Tibial artery (tissue), 4 donors: ENCODE data around the gene PELO.

Experiments used
- DNase-seq, 2 donors: peaks; one replicate each; pipeline ENCODE4 v3.0.0-alpha.2; 2019
- H3K27ac ChIP-seq, 2 donors: fragments of 200-600 bp; sonication (generic) in 1 of 2; 1 replicate in 1 of 2; 2 replicates in 1 of 2; pipeline ENCODE4 v1.5.1; 2018 to 2019; ENCODE audit warnings: mild to moderate bottlenecking in 1 of 2
- H3K27me3 ChIP-seq, 2 donors: fragments of 200-600 bp; sonication (generic) in 1 of 2; one replicate each; pipeline versions ENCODE4 v1.5.1 to v1.6.0; 2016 to 2019
- H3K36me3 ChIP-seq, 3 donors: fragments of 200-600 bp; sonication (generic) in 2 of 3; one replicate each; pipeline ENCODE4 v1.5.1; 2016 to 2019; ENCODE audit warnings: mild to moderate bottlenecking in 2 of 3
- H3K4me1 ChIP-seq, 4 donors: fragments of 200-600 bp; sonication (generic) in 2 of 4; 1 replicate in 3 of 4; 2 replicates in 1 of 4; pipeline ENCODE4 v1.5.1; 2016 to 2019
- H3K4me3 ChIP-seq, 2 donors: fragments of 200-600 bp; sonication (generic) in 1 of 2; 1 replicate in 1 of 2; 2 replicates in 1 of 2; pipeline ENCODE4 v1.5.1; 2018 to 2019; ENCODE audit warnings: mild to moderate bottlenecking in 2 of 2
- H3K9me3 ChIP-seq, 3 donors: fragments of 200-600 bp; sonication (generic) in 1 of 3; one replicate each; pipeline ENCODE4 v1.5.1; 2016 to 2019
- intact Hi-C: fragments of 100-400 bp; cut with DNase I; formaldehyde crosslinking; loops from one replicate; pipeline ENCODE4 v1.15.0; 2023; ENCODE audit warnings: low total_unique reads
- TF ChIP-seq, protein P1 (sequence below), 2 experiments: fragments of 200-600 bp in 1 of 2; fragments of 450-650 bp in 1 of 2; IDR thresholded peaks; one replicate each; pipeline ENCODE4 v1.5.1; 2017 to 2019; ENCODE audit warnings: antibody characterized with exemption in 2 of 2, mild to moderate bottlenecking in 1 of 2, moderate library complexity in 1 of 2

The PELO gene

GRCh38 chr5:52772668-52773067 is 15.0 kb upstream of the PELO start:
- H3K4me1 ChIP-seq = peaks cover 0 to 8% (median 0%) of the 10 kb centered on the region in 4 donors
- H3K36me3 ChIP-seq = no peaks in the 10 kb centered on the region
- H3K9me3 ChIP-seq = no peaks in the 10 kb centered on the region
- intact Hi-C loops = no loop called here
- no peak overlapping the region for H3K4me3 ChIP-seq
- no peak for DNase-seq
- no peaks in the 10 kb centered on the region for H3K27me3 ChIP-seq
- TF ChIP-seq, protein P1, sequence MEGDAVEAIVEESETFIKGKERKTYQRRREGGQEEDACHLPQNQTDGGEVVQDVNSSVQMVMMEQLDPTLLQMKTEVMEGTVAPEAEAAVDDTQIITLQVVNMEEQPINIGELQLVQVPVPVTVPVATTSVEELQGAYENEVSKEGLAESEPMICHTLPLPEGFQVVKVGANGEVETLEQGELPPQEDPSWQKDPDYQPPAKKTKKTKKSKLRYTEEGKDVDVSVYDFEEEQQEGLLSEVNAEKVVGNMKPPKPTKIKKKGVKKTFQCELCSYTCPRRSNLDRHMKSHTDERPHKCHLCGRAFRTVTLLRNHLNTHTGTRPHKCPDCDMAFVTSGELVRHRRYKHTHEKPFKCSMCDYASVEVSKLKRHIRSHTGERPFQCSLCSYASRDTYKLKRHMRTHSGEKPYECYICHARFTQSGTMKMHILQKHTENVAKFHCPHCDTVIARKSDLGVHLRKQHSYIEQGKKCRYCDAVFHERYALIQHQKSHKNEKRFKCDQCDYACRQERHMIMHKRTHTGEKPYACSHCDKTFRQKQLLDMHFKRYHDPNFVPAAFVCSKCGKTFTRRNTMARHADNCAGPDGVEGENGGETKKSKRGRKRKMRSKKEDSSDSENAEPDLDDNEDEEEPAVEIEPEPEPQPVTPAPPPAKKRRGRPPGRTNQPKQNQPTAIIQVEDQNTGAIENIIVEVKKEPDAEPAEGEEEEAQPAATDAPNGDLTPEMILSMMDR (IDR thresholded peaks at IDR 0.05) = no peak
- no peak overlapping the region for H3K27ac ChIP-seq

DNA sequence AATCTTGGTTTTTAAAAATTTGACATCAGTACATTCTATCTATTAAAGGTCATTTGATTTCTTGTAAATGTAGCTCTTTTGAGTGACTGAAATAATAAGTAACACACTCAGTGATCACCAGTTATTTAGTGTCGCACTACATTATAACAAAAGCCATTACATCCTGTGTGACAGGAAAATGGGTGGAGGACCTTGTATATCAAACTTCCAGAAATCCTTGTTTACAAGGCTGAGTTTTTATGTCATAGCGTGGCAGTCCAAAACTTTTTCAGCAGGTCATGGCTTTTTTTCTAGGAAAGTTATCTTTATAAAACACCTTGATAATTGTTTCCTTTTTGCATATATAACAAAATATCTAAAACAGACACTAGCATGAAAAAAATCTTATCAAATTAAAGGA is 14.4 kb upstream of the PELO start:
- H3K27me3 ChIP-seq = no peaks in the 10 kb centered on the region
- intact Hi-C loops = no loop called here
- H3K4me3 ChIP-seq = no peak overlapping the region
- TF ChIP-seq, protein P1 (IDR thresholded peaks at IDR 0.05) = no peak
- no peaks in the 10 kb centered on the region for H3K9me3 ChIP-seq
- no peak for DNase-seq
- peaks cover 0 to 3% (median 0%) of the 10 kb centered on the region in 4 donors for H3K4me1 ChIP-seq
- H3K36me3 ChIP-seq = no peaks in the 10 kb centered on the region
- no peak overlapping the region for H3K27ac ChIP-seq

- Histone ChIP-seq H3K4me1 (no peaks in the 10 kb centered on the region), H3K27ac (no peak overlapping the region), H3K36me3 (no peaks in the 10 kb centered on the region), H3K4me3 (no peak overlapping the region), H3K9me3 (no peaks in the 10 kb centered on the region), H3K27me3 (no peaks in the 10 kb centered on the region)
- intact Hi-C loops = no loop called here
- TF ChIP-seq, protein P1 (IDR thresholded peaks at IDR 0.05) = no peak
- DNase-seq = no peak
Measured at GRCh38 chr5:52774005-52774410, 13.7 kb upstream of the PELO start.

DNA sequence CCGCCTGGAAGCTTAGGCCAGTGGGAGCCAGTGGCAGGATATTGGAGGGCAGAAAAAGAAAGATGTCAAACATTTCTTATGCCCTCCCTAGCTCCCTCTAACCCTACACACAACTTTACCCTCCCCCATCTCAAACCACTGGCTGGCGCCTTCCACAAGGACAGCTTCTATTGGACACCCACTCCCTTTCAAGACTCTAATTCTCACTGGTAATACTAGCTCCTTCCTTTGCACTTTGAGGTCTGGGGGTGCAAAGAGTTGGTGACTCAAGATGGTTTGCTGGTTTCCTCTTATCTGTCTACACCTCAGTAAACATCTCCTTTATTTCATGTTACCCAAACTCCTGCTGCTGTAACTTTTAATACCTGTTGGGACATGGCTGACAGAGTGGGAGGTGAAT is 11.6 kb upstream of the PELO start:
- Histone ChIP-seq H3K36me3 (no peaks in the 10 kb centered on the region), H3K27ac (no peak overlapping the region), H3K4me1 (no peaks in the 10 kb centered on the region), H3K27me3 (no peaks in the 10 kb centered on the region), H3K4me3 (no peak overlapping the region), H3K9me3 (no peaks in the 10 kb centered on the region)
- TF ChIP-seq, protein P1 (IDR thresholded peaks at IDR 0.05) = no peak
- intact Hi-C loops = no loop called here
- no peak for DNase-seq

GRCh38 chr5:52777186-52777585 is 10.5 kb upstream of the PELO start:
- Histone ChIP-seq H3K27me3 (no peaks in the 10 kb centered on the region), H3K4me3 (no peak overlapping the region), H3K36me3 (no peaks in the 10 kb centered on the region), H3K27ac (no peak overlapping the region), H3K4me1 (no peaks in the 10 kb centered on the region), H3K9me3 (no peaks in the 10 kb centered on the region)
- intact Hi-C loops = no loop called here
- no peak for DNase-seq
- TF ChIP-seq, protein P1 (IDR thresholded peaks at IDR 0.05) = no peak

- TF ChIP-seq, protein P1 (IDR thresholded peaks at IDR 0.05) = no peak
- no peak overlapping the region for H3K4me3 ChIP-seq
- H3K27ac ChIP-seq = no peak overlapping the region
- no peak for DNase-seq
- no peaks in the 10 kb centered on the region for H3K9me3 ChIP-seq
- peaks cover 0 to 12% (median under 1%) of the 10 kb centered on the region in 4 donors for H3K4me1 ChIP-seq
- intact Hi-C loops = no loop called here
- H3K27me3 ChIP-seq = no peaks in the 10 kb centered on the region
- no peaks in the 10 kb centered on the region for H3K36me3 ChIP-seq
Measured at GRCh38 chr5:52778781-52779180, 8.9 kb upstream of the PELO start.
